WTC11 (cell line): ENCODE results near the gene KRTAP19-1. TPM values are rescaled to one million over a fixed set of nuclear protein-coding genes. Genes with fewer than 3 reads are reported as not detected.

Experiments used
- ATAC-seq: fragments of 200-7000 bp; cut with Tn5 transposase; 2 replicates; pipeline ENCODE4 v1.10.0; 2021; ENCODE audit warnings: mild to moderate bottlenecking, moderate library complexity
- CTCF ChIA-PET: fragments of 300-600 bp; sonication (Branson Sonifier 250); formaldehyde crosslinking; loops from one replicate; lab custom pipeline; 2021; ENCODE audit warnings: antibody characterized with exemption; lab: Charles Lee
- POLR2A ChIA-PET: fragments of 350-600 bp; sonication (Branson Sonifier 250); formaldehyde crosslinking; loops from one replicate; lab custom pipeline; 2021; ENCODE audit warnings: antibody characterized with exemption; lab: Charles Lee
- DNase-seq: peaks from one replicate; pipeline ENCODE4 v3.0.0; 2021; ENCODE audit warnings: low spot score
- H3K27ac Mint-ChIP-seq: 2 replicates; pipeline ENCODE4 v1.8.0; 2021; ENCODE audit warnings: mixed read lengths
- H3K27me3 Mint-ChIP-seq: 2 replicates; pipeline ENCODE4 v1.8.0; 2021; ENCODE audit warnings: low read depth, mild to moderate bottlenecking, moderate library complexity, mixed read lengths
- H3K36me3 Mint-ChIP-seq: 2 replicates; pipeline ENCODE4 v1.8.0; 2021; ENCODE audit warnings: mixed read lengths
- H3K4me1 Mint-ChIP-seq: 2 replicates; pipeline ENCODE4 v1.8.0; 2022; ENCODE audit warnings: mixed read lengths
- H3K4me3 Mint-ChIP-seq: 2 replicates; pipeline ENCODE4 v1.8.0; 2021; ENCODE audit warnings: mild to moderate bottlenecking, moderate library complexity, mixed read lengths
- H3K9me3 Mint-ChIP-seq: 2 replicates; pipeline ENCODE4 v1.8.0; 2021; ENCODE audit warnings: mixed read lengths
- E2F1 ChIP-seq: sonication (generic); formaldehyde crosslinking; IDR thresholded peaks from 2 replicates; pipeline ENCODE4 v1.8.0; 2022; ENCODE audit warnings: mild to moderate bottlenecking, missing genetic modification reagents
- ELF4 ChIP-seq: sonication (generic); formaldehyde crosslinking; IDR thresholded peaks from 2 replicates; pipeline ENCODE4 v1.8.1; 2022; ENCODE audit warnings: low read depth, mild to moderate bottlenecking, moderate library complexity, missing genetic modification reagents
- EMX1 ChIP-seq: fragments of 250-450 bp; sonication (Bioruptor Pico); IDR thresholded peaks from 2 replicates; pipeline ENCODE4 v1.8.0; 2021; ENCODE audit warnings: mild to moderate bottlenecking
- FOXJ3 ChIP-seq: sonication (generic); formaldehyde crosslinking; IDR thresholded peaks from 2 replicates; pipeline ENCODE4 v1.9.0; 2021; ENCODE audit warnings: missing genetic modification reagents, mild to moderate bottlenecking, borderline replicate concordance
- GRHL2 ChIP-seq: fragments of 250-450 bp; sonication (Bioruptor Pico); IDR thresholded peaks from 2 replicates; pipeline ENCODE4 v1.8.0; 2022; ENCODE audit warnings: mild to moderate bottlenecking, moderate library complexity; ENCODE audit not compliant: insufficient replicate concordance, severe bottlenecking
- IRF2 ChIP-seq: sonication (generic); formaldehyde crosslinking; IDR thresholded peaks from 2 replicates; pipeline ENCODE4 v1.8.0; 2022; ENCODE audit warnings: low read depth, missing genetic modification reagents, borderline replicate concordance
- JAZF1 ChIP-seq: fragments of 250-450 bp; sonication (Bioruptor Pico); IDR thresholded peaks from 2 replicates; pipeline ENCODE4 v1.9.0; 2021; ENCODE audit warnings: moderate library complexity, mild to moderate bottlenecking, inconsistent platforms
- NFYB ChIP-seq: sonication (generic); formaldehyde crosslinking; conservative IDR thresholded peaks from 2 replicates; pipeline ENCODE4 v1.8.0; 2022; ENCODE audit warnings: low read depth, missing genetic modification reagents
- NR3C1 ChIP-seq: sonication (generic); formaldehyde crosslinking; conservative IDR thresholded peaks from 2 replicates; pipeline ENCODE4 v1.8.1; 2023; ENCODE audit warnings: low read depth, mild to moderate bottlenecking, missing genetic modification reagents
- SMAD3 ChIP-seq: sonication (generic); formaldehyde crosslinking; IDR thresholded peaks from 2 replicates; pipeline ENCODE4 v1.8.0; 2022; ENCODE audit warnings: missing genetic modification reagents, mild to moderate bottlenecking, borderline replicate concordance
- SMAD4 ChIP-seq: sonication (generic); formaldehyde crosslinking; IDR thresholded peaks from 2 replicates; pipeline ENCODE4 v1.8.0; 2022; ENCODE audit warnings: mild to moderate bottlenecking, missing genetic modification reagents
- TEAD1 ChIP-seq: sonication (generic); formaldehyde crosslinking; IDR thresholded peaks from 2 replicates; pipeline ENCODE4 v1.8.0; 2022; ENCODE audit warnings: mild to moderate bottlenecking, missing genetic modification reagents
- ZNF219 ChIP-seq: sonication (generic); formaldehyde crosslinking; IDR thresholded peaks from 2 replicates; pipeline ENCODE4 v1.8.0; 2023; ENCODE audit warnings: missing genetic modification reagents, mild to moderate bottlenecking, borderline replicate concordance
- ZNF232 ChIP-seq: sonication (generic); formaldehyde crosslinking; IDR thresholded peaks from 2 replicates; pipeline ENCODE4 v1.8.0; 2022; ENCODE audit warnings: mild to moderate bottlenecking, missing genetic modification reagents
- ZNF263 ChIP-seq: sonication (generic); formaldehyde crosslinking; IDR thresholded peaks from 2 replicates; pipeline ENCODE4 v1.8.1; 2022; ENCODE audit warnings: low read depth, mild to moderate bottlenecking, moderate library complexity, missing genetic modification reagents
- ZNF317 ChIP-seq: sonication (generic); formaldehyde crosslinking; IDR thresholded peaks from 2 replicates; pipeline ENCODE4 v1.8.1; 2023; ENCODE audit warnings: low read depth, mild to moderate bottlenecking, moderate library complexity, missing genetic modification reagents, borderline replicate concordance
- ZNF532 ChIP-seq: fragments of 250-450 bp; sonication (Bioruptor Pico); IDR thresholded peaks from 2 replicates; pipeline ENCODE4 v1.9.0; 2021; ENCODE audit warnings: mild to moderate bottlenecking, borderline replicate concordance
- total RNA-seq: library from RNA; stranded (reverse); gene quantifications from 3 replicates; pipeline ENCODE4 v1.2.3, GENCODE V29; 2021
- TF ChIP-seq, protein P1 (sequence below): fragments of 200-600 bp; IDR thresholded peaks from 2 replicates; pipeline ENCODE4 v1.8.0; 2022; ENCODE audit warnings: antibody characterized with exemption
- TF ChIP-seq, protein P2 (sequence below): sonication (generic); formaldehyde crosslinking; IDR thresholded peaks from 2 replicates; pipeline ENCODE4 v1.8.0; 2023; ENCODE audit warnings: missing genetic modification reagents, mild to moderate bottlenecking, borderline replicate concordance
- TF ChIP-seq, protein P3 (sequence below): sonication (generic); formaldehyde crosslinking; IDR thresholded peaks from 2 replicates; pipeline ENCODE4 v1.8.1; 2022; ENCODE audit warnings: low read depth, mild to moderate bottlenecking, moderate library complexity, missing genetic modification reagents, borderline replicate concordance

The KRTAP19-1 gene
- total RNA-seq, 1 experiment from 2014 or later, result not detected

DNA sequence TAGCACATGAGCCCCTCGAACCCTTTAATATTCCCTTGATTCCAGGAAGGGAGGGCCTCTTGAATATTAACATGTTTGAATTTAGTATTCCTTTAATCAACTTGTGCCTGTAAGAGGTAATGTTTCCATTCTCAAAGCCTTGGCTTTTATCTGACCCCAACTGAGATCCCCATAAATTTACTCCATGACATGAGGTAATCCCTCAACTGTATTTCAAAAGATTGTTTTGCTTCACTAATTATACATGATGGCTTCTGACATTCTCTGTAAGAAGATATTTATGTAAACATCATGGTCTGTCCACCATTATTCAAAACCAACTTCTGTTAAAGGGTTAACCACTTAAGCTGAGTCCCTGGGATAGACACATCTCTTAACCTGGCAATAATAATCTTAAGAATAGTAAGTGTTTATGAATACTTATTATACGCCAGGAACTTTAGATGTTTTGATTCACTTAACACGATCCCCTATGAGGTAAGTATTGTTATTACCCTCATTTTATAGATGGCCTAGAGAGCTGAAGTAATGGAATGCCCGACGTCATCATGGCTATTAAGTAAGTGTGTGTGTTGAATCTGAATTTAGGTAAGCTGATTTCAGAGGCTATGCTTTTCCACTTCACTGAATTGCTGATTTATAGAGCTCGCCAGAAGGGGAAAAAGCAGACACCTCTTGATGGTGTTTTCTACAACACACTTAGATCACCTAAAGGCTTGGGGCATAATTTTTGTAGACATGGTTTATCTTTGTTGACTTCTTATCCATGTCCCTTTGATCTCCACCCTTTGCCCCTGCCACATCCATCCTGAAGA lies 11.1 kb downstream of the KRTAP19-1 start:
- H3K9me3 Mint-ChIP-seq, result no peaks in the 10 kb centered on the region
- ATAC-seq (no peak), DNase-seq (no peak)
- no peak for TF ChIP-seq ZNF219 (CRISPR knock-in tag)
- TF ChIP-seq TEAD1 (CRISPR knock-in tag), result no peak
- TF ChIP-seq, protein P1, sequence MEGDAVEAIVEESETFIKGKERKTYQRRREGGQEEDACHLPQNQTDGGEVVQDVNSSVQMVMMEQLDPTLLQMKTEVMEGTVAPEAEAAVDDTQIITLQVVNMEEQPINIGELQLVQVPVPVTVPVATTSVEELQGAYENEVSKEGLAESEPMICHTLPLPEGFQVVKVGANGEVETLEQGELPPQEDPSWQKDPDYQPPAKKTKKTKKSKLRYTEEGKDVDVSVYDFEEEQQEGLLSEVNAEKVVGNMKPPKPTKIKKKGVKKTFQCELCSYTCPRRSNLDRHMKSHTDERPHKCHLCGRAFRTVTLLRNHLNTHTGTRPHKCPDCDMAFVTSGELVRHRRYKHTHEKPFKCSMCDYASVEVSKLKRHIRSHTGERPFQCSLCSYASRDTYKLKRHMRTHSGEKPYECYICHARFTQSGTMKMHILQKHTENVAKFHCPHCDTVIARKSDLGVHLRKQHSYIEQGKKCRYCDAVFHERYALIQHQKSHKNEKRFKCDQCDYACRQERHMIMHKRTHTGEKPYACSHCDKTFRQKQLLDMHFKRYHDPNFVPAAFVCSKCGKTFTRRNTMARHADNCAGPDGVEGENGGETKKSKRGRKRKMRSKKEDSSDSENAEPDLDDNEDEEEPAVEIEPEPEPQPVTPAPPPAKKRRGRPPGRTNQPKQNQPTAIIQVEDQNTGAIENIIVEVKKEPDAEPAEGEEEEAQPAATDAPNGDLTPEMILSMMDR, result no peak
- TF ChIP-seq SMAD4 (CRISPR knock-in tag), result no peak
- TF ChIP-seq, protein P2, sequence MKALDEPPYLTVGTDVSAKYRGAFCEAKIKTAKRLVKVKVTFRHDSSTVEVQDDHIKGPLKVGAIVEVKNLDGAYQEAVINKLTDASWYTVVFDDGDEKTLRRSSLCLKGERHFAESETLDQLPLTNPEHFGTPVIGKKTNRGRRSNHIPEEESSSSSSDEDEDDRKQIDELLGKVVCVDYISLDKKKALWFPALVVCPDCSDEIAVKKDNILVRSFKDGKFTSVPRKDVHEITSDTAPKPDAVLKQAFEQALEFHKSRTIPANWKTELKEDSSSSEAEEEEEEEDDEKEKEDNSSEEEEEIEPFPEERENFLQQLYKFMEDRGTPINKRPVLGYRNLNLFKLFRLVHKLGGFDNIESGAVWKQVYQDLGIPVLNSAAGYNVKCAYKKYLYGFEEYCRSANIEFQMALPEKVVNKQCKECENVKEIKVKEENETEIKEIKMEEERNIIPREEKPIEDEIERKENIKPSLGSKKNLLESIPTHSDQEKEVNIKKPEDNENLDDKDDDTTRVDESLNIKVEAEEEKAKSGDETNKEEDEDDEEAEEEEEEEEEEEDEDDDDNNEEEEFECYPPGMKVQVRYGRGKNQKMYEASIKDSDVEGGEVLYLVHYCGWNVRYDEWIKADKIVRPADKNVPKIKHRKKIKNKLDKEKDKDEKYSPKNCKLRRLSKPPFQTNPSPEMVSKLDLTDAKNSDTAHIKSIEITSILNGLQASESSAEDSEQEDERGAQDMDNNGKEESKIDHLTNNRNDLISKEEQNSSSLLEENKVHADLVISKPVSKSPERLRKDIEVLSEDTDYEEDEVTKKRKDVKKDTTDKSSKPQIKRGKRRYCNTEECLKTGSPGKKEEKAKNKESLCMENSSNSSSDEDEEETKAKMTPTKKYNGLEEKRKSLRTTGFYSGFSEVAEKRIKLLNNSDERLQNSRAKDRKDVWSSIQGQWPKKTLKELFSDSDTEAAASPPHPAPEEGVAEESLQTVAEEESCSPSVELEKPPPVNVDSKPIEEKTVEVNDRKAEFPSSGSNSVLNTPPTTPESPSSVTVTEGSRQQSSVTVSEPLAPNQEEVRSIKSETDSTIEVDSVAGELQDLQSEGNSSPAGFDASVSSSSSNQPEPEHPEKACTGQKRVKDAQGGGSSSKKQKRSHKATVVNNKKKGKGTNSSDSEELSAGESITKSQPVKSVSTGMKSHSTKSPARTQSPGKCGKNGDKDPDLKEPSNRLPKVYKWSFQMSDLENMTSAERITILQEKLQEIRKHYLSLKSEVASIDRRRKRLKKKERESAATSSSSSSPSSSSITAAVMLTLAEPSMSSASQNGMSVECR (CRISPR knock-in tag), result no peak
- TF ChIP-seq EMX1, result no peak
- no peak for TF ChIP-seq FOXJ3
- TF ChIP-seq ZNF232 (CRISPR knock-in tag), result no peak
- no peak for TF ChIP-seq NFYB (CRISPR knock-in tag)
- TF ChIP-seq ZNF532 (CRISPR knock-in tag), result no peak
- no peak for TF ChIP-seq ELF4 (CRISPR knock-in tag)
- TF ChIP-seq GRHL2, result no peak
- no peak for TF ChIP-seq ZNF263
- no peak for TF ChIP-seq NR3C1 (CRISPR knock-in tag)
- TF ChIP-seq, protein P3, sequence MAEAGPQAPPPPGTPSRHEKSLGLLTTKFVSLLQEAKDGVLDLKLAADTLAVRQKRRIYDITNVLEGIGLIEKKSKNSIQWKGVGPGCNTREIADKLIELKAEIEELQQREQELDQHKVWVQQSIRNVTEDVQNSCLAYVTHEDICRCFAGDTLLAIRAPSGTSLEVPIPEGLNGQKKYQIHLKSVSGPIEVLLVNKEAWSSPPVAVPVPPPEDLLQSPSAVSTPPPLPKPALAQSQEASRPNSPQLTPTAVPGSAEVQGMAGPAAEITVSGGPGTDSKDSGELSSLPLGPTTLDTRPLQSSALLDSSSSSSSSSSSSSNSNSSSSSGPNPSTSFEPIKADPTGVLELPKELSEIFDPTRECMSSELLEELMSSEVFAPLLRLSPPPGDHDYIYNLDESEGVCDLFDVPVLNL (CRISPR knock-in tag), result no peak
- TF ChIP-seq ZNF317 (CRISPR knock-in tag), result no peak
- TF ChIP-seq JAZF1 (CRISPR knock-in tag), result no peak
- TF ChIP-seq IRF2 (CRISPR knock-in tag), result no peak
- no peak for TF ChIP-seq E2F1
- TF ChIP-seq SMAD3, result no peak
- TF ChIP-seq, all 79 proteins: peak for 0
- Mint-ChIP-seq H3K4me1 (no peaks in the 10 kb centered on the region), H3K27me3 (no peaks in the 10 kb centered on the region), H3K36me3 (no peaks in the 10 kb centered on the region), H3K4me3 (no peak overlapping the region), H3K27ac (no peak overlapping the region)
- POLR2A ChIA-PET, result no interaction called here
- CTCF ChIA-PET, result no interaction called here
